Endothelial cell of umbilical vein (primary cell): Measurements from ENCODE around the gene EDDM3A. TPM values are rescaled to one million over a fixed set of nuclear protein-coding genes. Genes with fewer than 3 reads are reported as not detected.
A peak's percentile ranks its signal among the peaks of the same experiment; 100 is the strongest.

Experiments used
- BruUV-seq: library from RNA; stranded (reverse); fragments of 400-500 nt; replicated peaks from 2 replicates; lab custom pipeline; 2021; lab: Mats Ljungman, UMichigan
- CTCF ChIA-PET: fragments of 300-600, 350-600 bp; sonication (Branson Sonifier 250); formaldehyde crosslinking; loops from one replicate; lab custom pipeline; 2021; ENCODE audit warnings: antibody characterized with exemption, inconsistent platforms; lab: Charles Lee
- POLR2A ChIA-PET: fragments of 300-600, 350-600 bp; sonication (Branson Sonifier 250); formaldehyde crosslinking; loops from one replicate; lab custom pipeline; 2021; ENCODE audit warnings: antibody characterized with exemption, inconsistent platforms; lab: Charles Lee
- DNase-seq: peaks from one replicate; pipeline ENCODE4 v3.0.0-alpha.2; 2011; ENCODE audit warnings: low read depth, low spot score
- FAIRE-seq: peaks from 2 replicates; lab custom pipeline; 2011; peaks lifted over from hg19 to GRCh38; lab: Jason Lieb, UNC
- H2AFZ ChIP-seq: 2 replicates; pipeline ENCODE4 v1.6.0; 2012; ENCODE audit warnings: low read depth, low read length, control low read depth, inconsistent platforms
- H3K27ac ChIP-seq: 2 replicates; pipeline ENCODE4 v1.5.1; 2011; ENCODE audit warnings: low read depth, mild to moderate bottlenecking, control low read depth, low read length, moderate library complexity; ENCODE audit not compliant: insufficient read depth
- H3K27me3 ChIP-seq, 2 experiments: 2 replicates each; pipeline versions ENCODE4 v1.6.0 to v1.6.1; 2011; ENCODE audit warnings: low read length in 2 of 2, mixed read lengths in 1 of 2; ENCODE audit not compliant: control insufficient read depth in 2 of 2, insufficient read depth in 2 of 2
- H3K36me3 ChIP-seq, 2 experiments: 2 replicates in 1 of 2; 3 replicates in 1 of 2; pipeline ENCODE4 v1.5.1; 2011; ENCODE audit warnings: low read length in 2 of 2, mild to moderate bottlenecking in 1 of 2, moderate library complexity in 1 of 2; ENCODE audit not compliant: control insufficient read depth in 2 of 2, insufficient read depth in 2 of 2; ENCODE audit errors: extremely low read depth in 1 of 2
- H3K4me1 ChIP-seq: 3 replicates; pipeline ENCODE4 v1.5.1; 2011; ENCODE audit warnings: mild to moderate bottlenecking, low read length; ENCODE audit not compliant: control insufficient read depth, insufficient read depth; ENCODE audit errors: extremely low read depth
- H3K4me2 ChIP-seq: 2 replicates; pipeline ENCODE4 v1.6.1; 2011; ENCODE audit warnings: low read length, control low read depth, mixed read lengths; ENCODE audit not compliant: insufficient read depth
- H3K4me3 ChIP-seq, 3 experiments: fragments of 200-600 bp in 1 of 3; sonication (generic), shearing (Covaris generic) in 1 of 3; replicated peaks in 1 of 3; 2 replicates each; pipeline ENCODE4 v1.5.1; 2011 to 2016; ENCODE audit warnings: control low read depth in 3 of 3, low read length in 3 of 3, mild to moderate bottlenecking in 2 of 3, inconsistent platforms in 1 of 3, low read depth in 1 of 3, moderate library complexity in 1 of 3; ENCODE audit not compliant: insufficient read depth in 1 of 3
- H3K79me2 ChIP-seq: 2 replicates; pipeline ENCODE4 v1.6.0; 2012; ENCODE audit warnings: low read length, inconsistent platforms; ENCODE audit not compliant: control insufficient read depth, insufficient read depth
- H3K9ac ChIP-seq: replicated peaks from 2 replicates; pipeline ENCODE3; 2011; ENCODE audit warnings: low read length, control low read depth; ENCODE audit not compliant: insufficient read depth; ENCODE audit errors: extremely low read depth
- H3K9me1 ChIP-seq: replicated peaks from 3 replicates; pipeline ENCODE4 v1.6.0; 2011; ENCODE audit warnings: mild to moderate bottlenecking, low read length; ENCODE audit not compliant: control insufficient read depth, insufficient read depth; ENCODE audit errors: extremely low read depth
- H3K9me3 ChIP-seq: replicated peaks from 2 replicates; pipeline ENCODE4 v1.5.1; 2012; ENCODE audit warnings: low read length, inconsistent platforms; ENCODE audit not compliant: control insufficient read depth, insufficient read depth
- H4K20me1 ChIP-seq: replicated peaks from 2 replicates; pipeline ENCODE3; 2011; ENCODE audit warnings: mild to moderate bottlenecking, low read length; ENCODE audit not compliant: control insufficient read depth, insufficient read depth; ENCODE audit errors: extremely low read depth
- EZH2 ChIP-seq: IDR thresholded peaks from 2 replicates; pipeline ENCODE4 v1.6.1; 2012; ENCODE audit warnings: borderline replicate concordance, low read depth, mild to moderate bottlenecking, moderate library complexity, low read length, inconsistent platforms; ENCODE audit not compliant: severe bottlenecking
- FOS ChIP-seq: IDR thresholded peaks from 2 replicates; pipeline ENCODE4 v1.6.1; 2011; ENCODE audit warnings: mild to moderate bottlenecking, low read length, moderate library complexity, borderline replicate concordance; ENCODE audit not compliant: insufficient read depth
- GATA2 ChIP-seq: IDR thresholded peaks from 2 replicates; pipeline ENCODE4 v1.7.0; 2011; ENCODE audit warnings: low read depth, mild to moderate bottlenecking, moderate library complexity, mixed read lengths, low read length; ENCODE audit not compliant: insufficient read length, insufficient read depth
- JUN ChIP-seq: IDR thresholded peaks from 2 replicates; pipeline ENCODE4 v1.6.1; 2011; ENCODE audit warnings: borderline replicate concordance, low read depth; ENCODE audit not compliant: insufficient read length, insufficient read depth
- MYC ChIP-seq: IDR thresholded peaks from one replicate; pipeline ENCODE4 v1.6.1; 2011; ENCODE audit warnings: mild to moderate bottlenecking, low read depth, low read length
- POLR2A ChIP-seq: IDR thresholded peaks from 2 replicates; pipeline ENCODE4 v1.6.1; 2012; ENCODE audit warnings: low read depth, mild to moderate bottlenecking, control low read depth, low read length
- POLR2AphosphoS5 ChIP-seq: IDR thresholded peaks from 2 replicates; pipeline ENCODE4 v1.6.1; 2012; ENCODE audit warnings: low read depth, mild to moderate bottlenecking, control low read depth, low read length, moderate library complexity; ENCODE audit not compliant: insufficient read depth
- dilution Hi-C: fragments of 300-500 bp; cut with MboI; formaldehyde crosslinking; loops from one replicate; pipeline ENCODE4 v1.15.0; 2019; ENCODE audit warnings: low sequenced_read_pairs; ENCODE audit not compliant: extremely low pct_ligation_motif_present
- intact Hi-C: fragments of 100-400 bp; cut with micrococcal nuclease; formaldehyde crosslinking; loops from one replicate; pipeline ENCODE4 v1.10.0; 2022
- polyA plus RNA-seq, 4 experiments: library from polyadenylated mRNA; depleted of rRNA in 3 of 4; stranded (reverse) in 3 of 4; unstranded in 1 of 4; fragments of >200 nt; gene quantifications; 2 replicates each; pipeline versions ENCODE4 v1.2.1 to v1.2.3, GENCODE V29; 2011 to 2012; ENCODE audit warnings: missing spikeins in 1 of 4
- total RNA-seq: library from RNA; stranded (reverse); gene quantifications from 2 replicates; pipeline ENCODE4 v1.2.3, GENCODE V29; 2021
- TF ChIP-seq, protein P1 (sequence below), 2 donors: IDR thresholded peaks; 1 replicate in 1 of 2; 2 replicates in 1 of 2; pipeline ENCODE4 v1.5.1; 2011; ENCODE audit warnings: low read length in 2 of 2, mild to moderate bottlenecking in 2 of 2, moderate library complexity in 2 of 2, control low read depth in 1 of 2, inconsistent platforms in 1 of 2, low read depth in 1 of 2; ENCODE audit not compliant: insufficient read depth in 1 of 2; ENCODE audit errors: extremely low read depth in 1 of 2
- TF ChIP-seq, protein P2 (sequence below): IDR thresholded peaks from 2 replicates; pipeline ENCODE4 v1.6.1; 2011; ENCODE audit not compliant: insufficient read depth, insufficient read length

The EDDM3A gene
- total and polyA plus RNA-seq, 2 donors (not counting 3 experiments of a cell fraction or from before 2014, with no cell fraction given) = not detected

DNA sequence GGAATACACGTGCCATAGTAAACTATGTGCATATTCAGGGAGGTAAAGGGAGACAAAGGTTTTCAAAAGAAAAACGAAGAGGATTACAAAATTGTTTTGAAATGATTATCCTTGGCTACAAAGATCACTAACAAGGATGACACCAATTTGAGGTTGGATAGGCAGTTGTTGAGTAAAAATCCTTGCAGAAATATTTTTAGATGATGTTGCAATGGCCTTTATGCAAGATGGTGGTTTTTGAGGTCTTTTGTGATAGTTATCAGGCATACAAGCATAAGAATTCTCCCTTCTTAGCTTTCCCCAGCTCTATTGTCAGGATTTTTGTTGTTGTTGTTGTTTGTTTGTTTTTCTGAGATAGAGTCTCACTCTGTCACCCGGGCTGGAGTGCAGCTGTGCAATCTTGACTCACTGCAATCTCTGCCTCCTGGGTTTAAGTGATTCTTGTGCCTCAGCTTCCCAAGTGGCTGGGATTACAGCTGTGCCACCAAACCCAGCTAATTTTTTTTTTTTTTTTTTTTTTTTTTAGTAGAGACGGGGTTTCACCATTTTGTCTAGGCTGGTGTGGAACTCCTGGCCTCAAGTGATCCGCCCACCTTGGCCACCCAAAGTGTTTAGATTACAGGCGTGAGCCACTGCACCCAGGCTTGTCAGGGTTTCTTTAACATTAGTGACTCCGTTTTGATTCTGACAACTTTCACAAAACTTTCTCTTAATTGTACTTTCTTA lies 49.1 kb downstream of the EDDM3A start:
- dilution Hi-C loops (no loop called here), intact Hi-C loops (no loop called here)
- no peaks in the 10 kb centered on the region for H3K9me1 ChIP-seq
- no TSS peak for BruUV-seq
- H3K27ac ChIP-seq = no peak overlapping the region
- no peak overlapping the region for H3K4me3 ChIP-seq
- ChIA-PET CTCF (interaction anchor here (0.7 to 1.4 kb wide), 5 partner anchors 13 to 98 kb away, joined by 3 to 4 read pairs (median 4); no protein-coding TSS in a partner anchor), POLR2A (no interaction called here)
- no peaks in the 10 kb centered on the region for H3K27me3 ChIP-seq
- H3K4me1 ChIP-seq = peaks cover 13% of the 10 kb centered on the region
- H3K9ac ChIP-seq = no peak overlapping the region
- no peaks in the 10 kb centered on the region for H3K79me2 ChIP-seq
- H3K9me3 ChIP-seq = no peaks in the 10 kb centered on the region
- H4K20me1 ChIP-seq = no peaks in the 10 kb centered on the region
- TF ChIP-seq EZH2 = no peak
- no peak for TF ChIP-seq JUN
- TF ChIP-seq, protein P1, sequence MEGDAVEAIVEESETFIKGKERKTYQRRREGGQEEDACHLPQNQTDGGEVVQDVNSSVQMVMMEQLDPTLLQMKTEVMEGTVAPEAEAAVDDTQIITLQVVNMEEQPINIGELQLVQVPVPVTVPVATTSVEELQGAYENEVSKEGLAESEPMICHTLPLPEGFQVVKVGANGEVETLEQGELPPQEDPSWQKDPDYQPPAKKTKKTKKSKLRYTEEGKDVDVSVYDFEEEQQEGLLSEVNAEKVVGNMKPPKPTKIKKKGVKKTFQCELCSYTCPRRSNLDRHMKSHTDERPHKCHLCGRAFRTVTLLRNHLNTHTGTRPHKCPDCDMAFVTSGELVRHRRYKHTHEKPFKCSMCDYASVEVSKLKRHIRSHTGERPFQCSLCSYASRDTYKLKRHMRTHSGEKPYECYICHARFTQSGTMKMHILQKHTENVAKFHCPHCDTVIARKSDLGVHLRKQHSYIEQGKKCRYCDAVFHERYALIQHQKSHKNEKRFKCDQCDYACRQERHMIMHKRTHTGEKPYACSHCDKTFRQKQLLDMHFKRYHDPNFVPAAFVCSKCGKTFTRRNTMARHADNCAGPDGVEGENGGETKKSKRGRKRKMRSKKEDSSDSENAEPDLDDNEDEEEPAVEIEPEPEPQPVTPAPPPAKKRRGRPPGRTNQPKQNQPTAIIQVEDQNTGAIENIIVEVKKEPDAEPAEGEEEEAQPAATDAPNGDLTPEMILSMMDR (IDR thresholded peaks at IDR 0.05; ENCODE audit: extremely low read depth in 1 of 2, insufficient read depth in 1 of 2, low read depth in 1 of 2, low read length in 2 of 2) = no peak
- TF ChIP-seq POLR2AphosphoS5 = no peak
- no peak for TF ChIP-seq GATA2
- no peak for TF ChIP-seq FOS
- TF ChIP-seq POLR2A = no peak
- TF ChIP-seq MYC = no peak
- TF ChIP-seq, protein P2, sequence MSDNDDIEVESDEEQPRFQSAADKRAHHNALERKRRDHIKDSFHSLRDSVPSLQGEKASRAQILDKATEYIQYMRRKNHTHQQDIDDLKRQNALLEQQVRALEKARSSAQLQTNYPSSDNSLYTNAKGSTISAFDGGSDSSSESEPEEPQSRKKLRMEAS = no peak
- H2AFZ ChIP-seq = no peak overlapping the region
- no peak overlapping the region for H3K4me2 ChIP-seq
- no peaks in the 10 kb centered on the region for H3K36me3 ChIP-seq
- FAIRE-seq (peak; percentile 49), DNase-seq (no peak)
